ENCODE data around the gene CACNA1I.
A peak's percentile ranks its signal among the peaks of the same experiment; 100 is the strongest.
"Not testable (repeated sequence)": the region's sequence is repeated elsewhere in the genome, so short reads cannot be mapped to it uniquely, and the experiment has no call there.

Gene CACNA1I

DNA sequence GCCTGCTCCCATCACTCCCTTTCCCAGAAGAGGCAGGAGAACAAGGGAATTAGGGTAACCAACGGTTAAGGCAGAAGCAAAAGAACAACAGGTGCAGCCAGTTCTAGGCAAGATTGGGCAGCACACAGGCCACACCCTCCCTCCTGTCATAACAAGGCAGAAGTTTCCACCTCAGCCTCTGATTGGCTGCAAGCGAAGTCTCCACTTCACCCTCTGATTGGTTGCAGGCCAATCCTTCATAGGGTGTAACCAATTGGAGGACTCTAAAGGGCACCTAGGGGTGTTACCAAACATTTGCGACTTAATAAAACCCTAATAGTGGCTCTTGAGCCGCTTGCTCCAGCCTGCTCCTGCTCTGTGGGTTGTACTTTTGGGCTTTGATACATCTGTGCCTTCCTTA, 153.8 kb downstream of the CACNA1I start:
- DNase-seq: peak; percentile 57

DNA sequence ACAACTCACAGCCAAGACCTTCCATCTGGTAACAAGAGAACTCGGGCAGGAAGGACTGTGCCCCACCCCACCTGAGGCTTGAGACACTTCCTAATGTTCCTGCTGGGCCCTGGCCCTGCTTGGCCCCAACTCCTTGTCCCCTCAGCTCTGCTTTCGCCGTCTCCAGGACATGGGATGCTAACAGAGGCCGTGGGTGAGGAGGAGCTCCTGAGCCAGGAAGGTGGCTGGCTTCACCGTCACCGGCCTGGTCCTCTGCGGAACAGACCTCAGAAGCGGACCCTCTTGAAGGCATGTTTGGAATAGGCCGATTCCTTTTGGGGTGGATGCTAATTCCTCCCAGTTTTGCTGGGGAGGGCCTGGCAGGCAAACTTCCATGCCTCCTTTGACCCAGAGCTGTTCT, 154.3 kb downstream of the CACNA1I start:
- DNase-seq: no peak

DNA sequence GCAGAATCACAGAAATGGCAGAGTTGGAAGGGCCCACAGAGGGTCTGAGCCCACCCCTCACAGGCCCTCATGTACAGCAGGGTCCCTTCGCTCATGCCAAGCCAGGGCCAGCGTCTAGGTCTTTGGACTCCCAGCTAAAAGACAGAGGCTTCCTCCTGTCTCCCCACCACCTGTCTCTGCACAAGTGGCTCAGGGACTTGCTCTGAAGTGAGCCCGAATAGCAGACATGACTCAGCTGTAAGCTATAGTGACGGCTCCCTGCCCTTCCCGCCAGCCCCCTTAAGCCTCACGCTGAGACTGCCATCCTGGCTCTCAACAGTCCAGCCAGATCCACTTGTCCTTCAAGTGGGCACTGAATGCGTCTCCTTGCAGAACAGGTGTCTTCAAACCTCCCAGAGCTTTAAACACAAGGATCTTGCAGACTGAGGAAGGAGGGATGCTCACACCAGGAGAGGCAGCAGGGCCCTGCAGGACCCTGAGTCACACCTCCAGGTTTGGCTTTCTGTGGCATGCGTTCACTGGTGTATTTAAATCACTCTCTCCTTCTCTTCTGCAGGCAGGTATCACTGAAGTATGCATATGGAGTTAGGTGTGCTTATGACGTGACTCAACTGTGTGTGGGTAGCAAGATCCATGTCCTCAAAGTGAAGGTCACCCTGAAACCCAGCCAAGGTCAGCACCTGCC, 154.9 kb downstream of the CACNA1I start:
- no peak for DNase-seq

DNA sequence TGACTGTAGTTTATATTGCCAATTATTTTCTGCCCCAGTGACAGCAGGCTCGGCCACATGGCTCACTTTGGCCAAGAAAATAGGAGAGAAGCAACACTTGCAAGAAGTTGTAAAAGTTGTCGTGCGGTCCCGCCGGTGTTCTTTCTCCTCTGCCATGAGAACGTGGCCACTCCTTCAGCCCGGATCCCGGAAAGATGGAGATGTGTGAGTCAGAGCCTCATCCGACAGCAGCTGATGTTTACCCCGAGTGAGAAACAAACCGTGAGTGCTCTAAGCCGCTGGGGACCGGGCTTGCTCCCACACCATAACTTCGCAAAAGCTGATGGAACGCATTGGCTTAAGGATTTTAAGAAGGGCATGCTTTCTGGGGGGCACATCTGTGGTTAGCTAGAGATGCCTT, 157.0 kb downstream of the CACNA1I start:
- DNase-seq: no peak

DNA sequence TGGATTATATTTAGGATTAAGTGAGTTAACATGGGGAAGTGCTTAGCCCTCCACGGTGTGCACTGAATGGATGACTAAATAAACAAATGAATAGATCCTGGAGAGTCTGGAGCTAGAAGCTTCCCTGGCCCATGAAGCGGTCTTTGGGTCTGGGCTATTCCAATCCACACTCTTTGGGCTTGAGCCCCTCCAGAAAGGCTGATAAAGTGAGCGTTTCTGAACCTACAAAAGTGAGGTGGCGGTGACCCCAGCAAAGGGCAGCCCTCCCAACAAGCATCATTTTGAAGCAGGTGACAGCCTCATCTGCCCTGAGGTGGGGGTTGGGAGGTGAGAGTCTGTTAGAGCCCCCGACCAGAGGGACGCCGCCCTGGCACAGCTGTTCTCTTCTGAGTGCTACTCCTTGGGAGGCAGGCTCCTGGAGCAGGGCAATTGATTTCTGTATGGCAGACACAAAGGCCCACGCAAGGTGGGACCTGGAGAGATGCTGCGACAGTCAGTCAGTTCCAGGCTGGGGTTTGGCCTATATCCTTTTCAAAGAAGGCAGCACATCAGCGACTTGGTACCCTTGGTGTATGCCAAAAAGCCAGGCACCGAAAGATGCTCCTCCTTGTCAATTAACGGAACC, 157.8 kb downstream of the CACNA1I start:
- no peak for DNase-seq

DNA sequence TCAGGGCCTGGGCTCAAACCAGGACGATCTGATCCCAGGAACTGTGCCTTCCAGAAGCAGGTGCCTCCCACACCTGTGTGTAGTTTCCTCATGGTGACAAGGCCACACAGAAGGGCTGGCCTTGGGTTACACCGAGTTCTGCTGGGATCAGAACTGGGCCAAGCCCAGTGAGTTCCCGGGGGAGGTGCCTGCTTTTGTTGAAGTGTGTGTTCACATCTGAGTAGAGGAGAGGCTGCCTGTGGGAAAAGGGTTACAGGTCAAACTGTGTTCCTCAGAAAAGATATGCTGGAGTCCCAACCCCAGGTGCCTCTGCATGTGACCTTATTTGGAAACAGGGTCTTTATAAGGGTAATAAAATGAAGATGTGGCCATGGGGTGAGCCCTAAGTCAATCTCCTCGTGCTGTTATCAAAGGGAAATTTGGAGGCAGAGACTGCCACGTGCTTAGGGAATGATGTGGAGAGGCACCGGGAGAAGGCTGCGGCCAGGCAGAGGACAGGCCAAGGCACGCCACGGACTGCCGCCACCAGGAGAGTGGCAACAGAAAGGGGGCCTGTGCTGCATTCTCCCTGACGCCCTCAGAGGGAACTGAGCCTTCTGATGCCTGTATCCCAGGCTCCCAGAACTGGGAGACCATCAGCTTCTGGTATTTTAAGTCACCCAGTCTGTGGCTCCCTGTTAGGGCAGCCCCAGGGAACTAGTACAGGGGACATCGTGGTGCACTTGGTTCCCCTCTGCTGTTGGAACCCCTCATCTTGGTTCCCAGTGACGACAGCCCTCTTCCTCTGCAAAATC, 158.8 kb downstream of the CACNA1I start:
- DNase-seq: no peak

DNA sequence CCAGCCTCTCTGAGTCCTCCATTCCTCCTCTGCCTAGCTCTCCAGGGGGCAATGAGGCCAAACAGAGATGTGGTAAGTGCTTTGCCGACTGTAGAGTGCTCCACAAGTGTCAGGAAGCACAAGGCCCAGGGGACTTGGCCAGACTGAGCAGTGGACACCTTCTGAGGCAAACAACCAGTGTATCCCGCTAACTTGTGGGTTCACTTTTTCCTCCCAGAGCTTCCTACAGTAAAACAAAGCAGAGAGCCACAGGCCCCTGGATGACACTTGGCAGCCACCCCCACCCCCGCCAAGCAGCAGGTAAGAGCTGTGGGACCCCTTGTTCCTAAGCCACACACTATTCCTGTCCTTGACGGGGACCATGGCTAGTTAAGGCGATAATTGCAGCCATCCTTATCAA, 160.9 kb downstream of the CACNA1I start:
- no peak for DNase-seq

DNA sequence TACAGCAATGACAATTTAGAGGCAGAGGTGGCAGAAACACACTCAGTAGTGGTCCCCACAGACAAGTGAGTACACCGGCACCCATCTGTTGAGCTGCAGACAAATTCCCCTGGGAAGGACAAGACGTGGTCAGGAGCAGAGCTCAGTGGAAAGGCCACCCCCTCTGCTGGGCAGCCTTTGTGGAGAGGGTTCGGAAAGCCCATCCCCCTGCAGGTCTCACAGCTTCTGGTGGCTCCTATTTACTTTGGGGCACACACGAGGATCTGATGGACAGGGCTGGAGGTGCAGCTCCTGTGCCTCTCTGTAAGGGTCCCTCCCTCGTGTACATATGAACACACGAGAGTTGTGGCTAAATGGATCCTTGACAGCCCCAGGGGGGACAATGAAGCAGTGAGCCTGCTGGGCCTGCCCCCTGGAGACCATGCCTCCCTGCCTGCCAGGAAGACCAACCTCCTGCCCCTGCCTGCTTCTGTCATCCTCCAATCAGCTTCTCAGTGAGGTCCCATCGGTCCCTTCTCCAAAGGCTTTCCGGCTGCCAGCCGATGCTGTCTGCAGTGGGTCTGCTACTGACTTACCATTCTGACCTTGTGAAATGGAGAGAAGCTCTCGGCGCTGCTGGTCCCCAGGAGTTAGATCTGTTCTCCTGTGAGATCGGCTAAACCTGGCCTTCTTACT, 161.5 kb downstream of the CACNA1I start:
- no peak for DNase-seq

DNA sequence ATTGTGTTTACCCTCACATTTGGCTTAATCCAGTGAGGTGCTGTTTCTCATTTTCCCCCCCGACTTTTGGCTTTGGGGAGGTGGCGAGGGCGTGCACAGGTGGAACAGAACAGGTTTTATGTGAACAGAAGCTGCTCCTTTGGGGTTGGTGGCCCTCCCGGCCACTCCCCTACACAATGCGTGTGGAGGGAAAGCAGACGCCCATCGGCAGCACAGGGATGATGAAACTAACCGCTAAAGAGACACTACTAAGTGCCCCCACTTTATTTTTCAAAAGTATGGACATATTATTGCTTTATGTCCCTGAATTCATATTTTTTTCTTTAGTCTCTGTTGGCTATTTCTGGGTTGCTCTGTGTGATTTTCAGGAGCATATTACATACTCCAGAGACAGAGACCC, 162.1 kb downstream of the CACNA1I start:
- DNase-seq: no peak

DNA sequence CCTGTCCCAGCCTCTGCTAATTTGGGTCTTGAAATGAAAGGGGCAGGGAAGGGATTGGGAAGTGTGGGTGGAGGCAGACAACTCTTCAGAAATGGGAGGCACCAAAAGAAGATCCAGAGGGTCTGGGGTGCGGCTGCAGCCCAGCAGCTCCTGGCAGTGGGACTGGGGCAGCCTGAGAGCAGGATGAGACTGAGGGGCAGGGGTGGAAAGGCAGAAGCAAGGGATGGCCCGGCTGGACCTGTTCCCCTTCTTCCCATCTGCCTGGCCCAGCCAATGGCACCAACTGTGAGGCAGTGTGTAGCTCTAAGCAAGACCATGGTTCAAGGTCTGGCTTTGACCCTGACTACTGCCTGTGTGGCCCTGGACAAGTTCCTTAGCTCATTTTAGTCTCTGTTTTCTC, 162.6 kb downstream of the CACNA1I start:
- no peak for DNase-seq

DNA sequence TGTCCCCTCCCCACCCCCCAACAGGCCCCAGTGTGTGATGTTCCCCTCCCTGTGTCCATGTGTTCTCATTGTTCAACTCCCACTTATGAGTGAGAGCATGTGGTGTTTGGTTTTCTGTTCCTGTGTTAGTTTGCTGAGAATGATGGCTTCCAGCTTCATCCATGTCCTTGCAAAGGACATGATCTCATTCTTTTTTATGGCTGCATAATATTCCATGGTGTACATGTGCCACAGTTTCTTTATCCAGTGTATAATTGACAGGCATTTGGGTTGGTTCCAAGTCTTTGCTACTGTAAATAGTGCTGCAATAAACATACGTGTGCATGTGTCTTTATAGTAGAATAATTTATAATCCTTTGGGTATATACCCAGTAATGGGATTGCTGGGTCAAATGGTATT, 163.5 kb downstream of the CACNA1I start:
- DNase-seq: not testable (repeated sequence)

DNA sequence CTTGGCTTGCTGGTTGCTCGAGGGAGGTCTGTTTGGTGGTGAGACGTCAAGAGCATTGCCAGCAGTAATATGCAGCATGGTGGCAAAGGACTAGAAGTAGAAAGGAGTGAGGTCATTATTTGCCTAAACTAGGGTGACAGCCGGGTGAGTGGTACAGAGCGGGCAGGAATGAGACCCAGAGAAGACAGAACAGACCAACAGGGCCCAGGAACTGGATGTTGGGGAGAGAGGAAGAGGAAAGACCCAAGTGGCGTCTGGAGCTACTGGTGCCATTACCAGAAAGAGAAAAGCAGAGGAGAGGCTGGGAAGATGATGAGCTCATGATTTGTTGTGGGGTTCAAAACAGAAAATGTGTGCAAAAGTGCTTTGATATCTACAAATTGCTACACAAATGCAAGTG, 164.3 kb downstream of the CACNA1I start:
- no peak for DNase-seq

DNA sequence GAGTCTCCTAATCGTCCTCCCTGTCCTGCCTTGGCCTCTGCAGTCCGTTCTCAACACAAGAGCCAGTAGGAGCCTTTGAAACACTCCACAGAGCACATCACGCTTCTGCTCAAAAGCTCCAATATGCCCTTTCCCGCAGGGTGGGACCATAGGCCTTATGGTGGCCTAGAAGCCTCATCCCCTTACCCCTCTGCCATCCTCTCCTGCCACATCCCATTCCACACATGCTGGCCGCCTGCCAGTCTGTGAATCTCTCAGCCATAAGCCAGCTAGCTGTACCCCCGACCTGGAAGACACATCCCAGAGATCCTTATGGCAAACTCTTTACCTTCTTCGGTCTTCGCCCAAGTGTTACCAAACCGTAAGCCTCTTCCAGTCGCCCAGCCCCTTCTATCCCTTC, 165.2 kb downstream of the CACNA1I start:
- DNase-seq: no peak

DNA sequence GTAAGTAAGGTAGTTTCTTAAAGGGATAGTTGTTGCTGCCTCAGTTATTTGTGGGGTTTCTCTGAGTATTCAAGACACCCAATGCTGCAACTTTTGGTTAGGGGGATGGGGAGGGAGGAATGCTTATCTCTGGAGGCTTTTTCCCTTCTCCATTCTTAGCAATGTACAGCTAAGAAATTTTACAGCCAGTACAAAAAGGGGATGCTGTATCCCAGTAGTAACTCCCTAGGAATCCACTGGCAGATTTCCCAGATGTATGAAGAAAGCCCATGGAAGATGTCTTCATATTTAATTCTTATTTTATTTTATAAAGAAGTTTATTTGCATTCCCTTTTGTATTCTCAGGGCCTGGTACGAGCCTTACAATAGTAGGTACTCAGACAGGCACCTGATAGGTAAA, 168.2 kb downstream of the CACNA1I start:
- DNase-seq: no peak

All from NCI-H2171 (cell line).